SW480 (cell line): ENCODE measurements around the gene MACROD1.

Experiments
- DNase-seq: peaks from one replicate; pipeline ENCODE4 v3.0.0-alpha.2; 2016; ENCODE audit warnings: low spot score

Gene MACROD1

DNA sequence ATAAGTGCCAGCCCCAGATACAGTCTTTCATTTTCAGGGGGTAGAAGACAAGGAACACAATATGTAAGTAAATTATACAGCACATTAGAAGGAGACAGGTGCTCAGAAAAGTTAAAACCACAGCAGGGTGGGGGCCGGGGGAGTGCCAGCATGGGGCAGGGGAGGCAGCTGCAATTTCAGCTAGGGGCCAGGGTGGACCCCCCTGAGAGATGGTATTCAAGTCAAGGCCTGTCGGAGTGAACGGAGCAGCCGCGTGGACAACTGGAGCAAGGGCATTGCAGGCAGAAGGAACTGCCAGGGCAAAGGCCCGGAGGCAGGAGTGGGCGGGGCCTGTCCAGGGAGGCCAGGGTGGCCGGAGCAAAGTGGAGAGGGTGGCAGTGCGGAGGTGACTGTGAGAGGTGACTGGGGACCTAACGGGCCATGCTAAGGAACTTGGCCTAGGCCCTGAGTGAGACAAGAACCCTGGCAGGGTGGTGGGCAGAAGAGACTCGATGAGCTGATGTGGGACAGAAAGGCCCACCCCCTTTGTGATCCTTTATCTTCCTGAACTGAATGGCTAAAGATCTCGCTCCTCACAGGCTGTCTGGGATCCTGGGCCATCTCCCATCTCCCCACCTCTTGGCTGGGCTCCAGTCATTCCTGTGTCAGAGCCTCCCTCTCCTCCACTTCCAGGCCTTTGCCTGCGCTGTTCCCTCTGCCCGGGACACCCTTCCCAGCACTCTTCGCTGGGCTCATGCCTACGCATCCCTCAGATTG is 152.6 kb downstream of the MACROD1 start:
- no peak for DNase-seq

DNA sequence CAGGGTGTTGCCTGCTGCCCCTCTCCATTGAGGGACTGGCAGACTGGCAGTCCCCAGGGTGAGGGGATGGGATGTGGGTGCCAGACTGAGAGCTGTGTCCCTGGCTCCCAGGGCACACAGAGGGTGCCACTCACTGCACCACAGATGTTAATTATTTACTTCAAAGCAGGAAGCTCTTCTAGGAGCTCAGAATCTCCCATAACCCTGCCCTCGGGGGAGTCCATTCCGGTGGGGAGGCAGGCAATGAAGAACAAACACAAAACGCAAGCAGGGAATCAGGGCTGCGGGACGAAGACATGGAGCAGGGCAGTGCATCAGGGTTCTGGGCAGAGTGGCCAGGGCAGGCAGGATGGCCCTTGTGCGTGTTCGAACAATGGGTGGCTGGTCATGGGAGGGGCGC is 154.5 kb downstream of the MACROD1 start:
- DNase-seq = no peak

GRCh38 chr11:64010783-64011182 is 155.1 kb downstream of the MACROD1 start:
- DNase-seq = no peak

DNA sequence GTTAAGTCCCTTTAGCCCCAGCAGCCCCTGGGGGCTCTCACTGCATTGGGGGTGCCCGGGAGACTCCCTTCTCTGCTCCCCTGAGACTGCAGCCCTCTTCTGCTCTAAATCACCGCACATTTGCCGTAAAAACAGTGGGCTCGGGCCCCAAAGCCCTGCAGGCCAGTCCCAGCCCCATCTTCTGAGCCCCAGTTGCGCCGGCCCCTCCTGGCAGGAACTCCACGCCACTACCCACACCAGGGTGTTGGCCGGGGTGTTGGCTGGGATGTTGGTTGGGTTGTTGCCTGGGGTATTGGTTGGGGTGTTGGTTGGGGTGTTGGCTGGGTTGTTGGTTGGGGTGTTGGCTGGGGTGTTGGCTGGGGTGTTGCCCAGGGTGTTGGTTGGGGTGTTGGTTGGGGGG is 156.2 kb downstream of the MACROD1 start:
- DNase-seq = no peak

- DNase-seq = no peak
These were observed 156.8 kb downstream of the MACROD1 start for GRCh38 chr11:64008914-64009633.

- DNase-seq = no peak
These were observed 157.5 kb downstream of the MACROD1 start for GRCh38 chr11:64008283-64008913.

GRCh38 chr11:64007629-64008282 is 158.2 kb downstream of the MACROD1 start:
- peak; percentile 73 for DNase-seq

GRCh38 chr11:64007160-64007628 is 158.7 kb downstream of the MACROD1 start:
- peak; percentile 66 for DNase-seq

DNA sequence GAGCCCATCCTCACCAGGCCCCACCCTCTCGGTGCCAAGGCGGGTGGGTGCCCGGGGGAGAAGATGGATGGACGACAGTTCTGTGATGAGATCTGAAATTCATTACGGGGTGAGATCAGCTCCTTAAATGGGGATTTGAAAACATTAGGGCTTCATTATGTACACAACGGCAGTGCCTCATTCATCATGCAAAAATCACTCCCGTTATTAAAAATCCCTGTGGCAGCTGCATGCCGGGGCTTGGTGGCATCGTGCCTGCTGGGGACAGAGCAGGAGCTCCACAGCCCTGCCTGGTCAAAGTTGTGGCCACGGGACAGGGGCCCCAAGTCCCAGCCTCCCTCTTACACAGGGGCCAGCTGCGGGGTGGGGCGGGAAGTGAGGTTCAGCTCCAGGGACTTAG is 159.5 kb downstream of the MACROD1 start:
- DNase-seq = no peak

GRCh38 chr11:64005691-64006090 is 160.2 kb downstream of the MACROD1 start:
- DNase-seq = no peak

DNA sequence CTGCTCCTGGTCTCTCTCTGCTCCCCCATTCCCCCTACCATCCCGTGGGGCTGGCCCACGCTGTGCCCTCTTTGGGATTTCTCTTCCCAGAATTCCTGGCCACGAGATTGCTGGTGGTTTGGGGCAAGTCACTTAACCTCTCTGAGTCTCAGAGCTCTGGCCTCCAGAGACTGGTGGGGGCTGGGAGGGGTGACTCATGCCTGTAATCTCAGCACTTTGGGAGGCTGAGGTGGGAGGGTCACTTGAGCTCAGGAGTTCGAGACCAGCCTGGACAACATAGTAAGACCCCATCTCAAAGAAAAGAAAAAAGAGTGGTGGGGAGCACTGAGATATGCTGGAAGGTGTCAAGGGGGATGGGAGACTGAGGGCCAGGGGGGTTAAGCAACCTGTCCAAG is 161.3 kb downstream of the MACROD1 start:
- DNase-seq = no peak

GRCh38 chr11:64003807-64004589 is 161.9 kb downstream of the MACROD1 start:
- peak; percentile 27 for DNase-seq

GRCh38 chr11:64001484-64002420 is 164.2 kb downstream of the MACROD1 start:
- DNase-seq = no peak

DNA sequence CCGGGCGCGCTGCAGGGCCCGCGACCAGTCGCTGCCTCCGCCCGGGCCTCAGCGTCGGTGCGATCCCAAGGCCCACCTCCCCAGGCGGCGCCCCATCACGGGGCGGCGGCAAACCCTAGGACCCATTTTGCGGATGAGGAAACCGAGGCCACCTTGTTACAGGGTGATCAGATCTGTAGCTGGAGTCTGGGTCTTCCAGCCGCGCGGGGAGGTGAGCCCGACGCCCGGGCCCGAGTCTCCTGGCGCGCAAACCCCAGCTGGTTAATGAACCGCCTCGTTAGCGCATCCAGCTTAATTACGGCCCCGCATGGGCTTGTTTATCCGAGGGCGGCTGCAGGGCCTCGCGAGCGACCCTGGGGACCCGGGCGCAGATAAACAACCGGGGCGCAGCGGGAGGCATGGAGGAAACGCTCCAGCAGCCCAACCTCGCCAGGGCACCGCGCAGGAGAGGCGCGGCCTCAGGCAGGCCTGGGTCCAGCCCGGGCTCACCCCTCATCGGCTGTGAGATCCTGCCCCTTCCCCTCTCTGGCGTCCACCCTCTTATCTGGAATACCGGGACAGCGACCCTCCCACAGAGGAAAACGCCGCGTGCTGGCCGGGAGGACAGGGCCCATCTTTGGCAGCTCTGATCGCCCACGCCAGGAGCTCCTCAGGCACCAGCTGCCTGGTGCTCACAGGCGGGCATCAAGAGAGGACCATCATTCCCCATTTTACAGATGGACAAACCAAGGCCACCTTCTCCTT is 165.0 kb downstream of the MACROD1 start:
- no peak for DNase-seq

DNA sequence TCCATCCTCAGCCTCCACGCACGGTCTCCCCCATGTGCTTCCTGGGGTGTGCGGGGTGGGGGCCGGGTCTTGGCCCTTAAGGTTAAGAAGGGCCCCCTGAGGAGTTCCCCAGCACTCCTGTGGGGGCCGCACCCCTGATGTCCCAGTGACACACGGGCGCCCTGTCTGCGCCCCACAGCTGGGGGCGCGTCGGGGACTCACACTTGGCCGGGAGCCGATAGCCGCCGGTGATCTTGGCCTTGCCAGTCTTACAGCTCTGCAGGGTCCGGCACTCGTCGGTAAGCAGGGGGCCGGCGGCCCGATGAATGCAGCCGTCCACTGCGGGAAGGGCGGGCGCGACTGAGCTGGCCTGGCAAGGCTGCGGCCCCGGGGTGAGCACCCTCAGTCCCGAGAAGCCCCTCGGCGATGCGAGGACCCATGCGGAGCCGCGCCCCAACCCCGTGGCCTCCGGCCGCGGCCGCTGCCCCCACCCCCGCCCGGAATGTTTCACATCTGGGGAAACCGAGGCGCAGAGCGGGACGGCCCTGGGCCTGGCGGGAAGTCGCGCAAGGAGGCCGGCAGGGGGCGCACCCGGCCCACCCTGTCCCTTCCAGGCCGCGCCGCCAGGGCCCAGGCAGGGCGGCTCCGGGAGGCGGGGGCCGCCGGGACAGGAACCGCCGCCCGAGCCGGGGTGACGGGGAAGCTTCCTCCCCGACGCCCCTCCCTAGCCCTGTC is 165.7 kb downstream of the MACROD1 start:
- DNase-seq = no peak

GRCh38 chr11:63999349-64000025 is 166.4 kb downstream of the MACROD1 start:
- DNase-seq = no peak

- DNase-seq = no peak
These were observed 167.2 kb downstream of the MACROD1 start for GRCh38 chr11:63998558-63999348.
